KMS-11 (cell line): ENCODE results near the gene ZNF22.

ENCODE experiments used
- H2AFZ ChIP-seq: fragments of 200-600 bp; sonication (generic); 2 replicates; pipeline ENCODE4 v1.6.1; 2016; ENCODE audit warnings: antibody characterized with exemption, mixed run types, low read depth
- H3K27ac ChIP-seq: fragments of 200-600 bp; sonication (generic); 2 replicates; pipeline ENCODE4 v1.6.1; 2016; ENCODE audit warnings: mild to moderate bottlenecking, mixed run types
- H3K27me3 ChIP-seq: fragments of 200-600 bp; sonication (generic); 2 replicates; pipeline ENCODE4 v1.6.1; 2017; ENCODE audit warnings: mild to moderate bottlenecking, low read depth, mixed run types, moderate library complexity; ENCODE audit not compliant: insufficient read depth
- H3K36me3 ChIP-seq: fragments of 200-600 bp; sonication (generic); 2 replicates; pipeline ENCODE4 v1.6.1; 2017; ENCODE audit warnings: mild to moderate bottlenecking, mixed run types; ENCODE audit not compliant: insufficient read depth
- H3K4me1 ChIP-seq: fragments of 200-600 bp; sonication (generic); 2 replicates; pipeline ENCODE4 v1.6.1; 2016; ENCODE audit warnings: mild to moderate bottlenecking, low read depth, mixed run types; ENCODE audit not compliant: poor library complexity, severe bottlenecking
- H3K4me2 ChIP-seq: fragments of 200-600 bp; sonication (generic); 2 replicates; pipeline ENCODE4 v1.7.0; 2016; ENCODE audit warnings: mild to moderate bottlenecking, mixed run types
- H3K4me3 ChIP-seq: fragments of 200-600 bp; sonication (generic); IDR thresholded peaks from 2 replicates; pipeline ENCODE4 v1.6.1; 2017; ENCODE audit warnings: low read depth, low read length, mixed read lengths; ENCODE audit not compliant: insufficient read depth
- H3K79me2 ChIP-seq: fragments of 200-600 bp; sonication (generic); 2 replicates; pipeline ENCODE4 v1.6.1; 2016; ENCODE audit warnings: low read depth, mixed run types; ENCODE audit not compliant: insufficient read depth
- H3K9ac ChIP-seq: fragments of 200-600 bp; sonication (generic); 2 replicates; pipeline ENCODE4 v1.6.1; 2016; ENCODE audit warnings: mild to moderate bottlenecking, mixed run types
- H4K20me1 ChIP-seq: fragments of 200-600 bp; sonication (generic); 2 replicates; pipeline ENCODE4 v1.6.1; 2016; ENCODE audit warnings: mild to moderate bottlenecking, mixed run types; ENCODE audit not compliant: insufficient read depth
- CTCF ChIP-seq: fragments of 200-600 bp; sonication (generic); conservative IDR thresholded peaks from 2 replicates; pipeline ENCODE4 v1.6.1; 2017; ENCODE audit warnings: low read depth, mild to moderate bottlenecking, antibody characterized with exemption, low read length, moderate library complexity, mixed read lengths

Gene ZNF22

GRCh38 chr10:44969854-44970253 lies 30.9 kb upstream of the ZNF22 start:
- Histone ChIP-seq H3K4me2 (peak overlapping the region; percentile 46; the same call in 1 of the 2 replicates), H3K4me1 (peaks cover 100% of the 10 kb centered on the region), H3K4me3 (no peak overlapping the region), H3K79me2 (peaks cover 74% of the 10 kb centered on the region), H3K9ac (no peak overlapping the region), H2AFZ (no peak overlapping the region), H4K20me1 (no peaks in the 10 kb centered on the region), H3K27ac (peak overlapping the region; percentile 89; the same call in 1 of the 2 replicates), H3K36me3 (peaks cover 9% of the 10 kb centered on the region; the same call in 1 of the 2 replicates), H3K27me3 (no peaks in the 10 kb centered on the region)
- no peak for TF ChIP-seq CTCF

- no peak overlapping the region for H3K9ac ChIP-seq
- no peak for TF ChIP-seq CTCF
- H3K27ac ChIP-seq: peak overlapping the region; percentile 33; the same call in 1 of the 2 replicates
- H3K4me1 ChIP-seq: peaks cover 97% of the 10 kb centered on the region
- no peaks in the 10 kb centered on the region for H3K27me3 ChIP-seq
- H3K4me3 ChIP-seq: no peak overlapping the region
- H3K4me2 ChIP-seq: peak overlapping the region; percentile 88; the same call in 1 of the 2 replicates
- no peaks in the 10 kb centered on the region for H4K20me1 ChIP-seq
- peaks cover 66% of the 10 kb centered on the region for H3K79me2 ChIP-seq
- H2AFZ ChIP-seq: no peak overlapping the region
- H3K36me3 ChIP-seq: peaks cover 9% of the 10 kb centered on the region; the same call in 1 of the 2 replicates
These were observed 29.8 kb upstream of the ZNF22 start for GRCh38 chr10:44970812-44971395.

- Histone ChIP-seq H3K4me1 (peaks cover 97% of the 10 kb centered on the region), H3K36me3 (peaks cover 9% of the 10 kb centered on the region; the same call in 1 of the 2 replicates), H3K27ac (peak overlapping the region; percentile 66; the same call in 1 of the 2 replicates), H2AFZ (no peak overlapping the region), H3K79me2 (peaks cover 66% of the 10 kb centered on the region), H3K27me3 (no peaks in the 10 kb centered on the region), H4K20me1 (no peaks in the 10 kb centered on the region), H3K9ac (no peak overlapping the region), H3K4me3 (no peak overlapping the region), H3K4me2 (peak overlapping the region; percentile 88)
- TF ChIP-seq CTCF: no peak
These were observed 29.3 kb upstream of the ZNF22 start for GRCh38 chr10:44971434-44971833.

GRCh38 chr10:44971935-44972757 lies 28.6 kb upstream of the ZNF22 start:
- Histone ChIP-seq H3K4me1 (peaks cover 97% of the 10 kb centered on the region), H3K9ac (no peak overlapping the region; the same call in 1 of the 2 replicates), H3K4me3 (no peak overlapping the region), H3K27me3 (no peaks in the 10 kb centered on the region), H4K20me1 (no peaks in the 10 kb centered on the region), H3K79me2 (peaks cover 66% of the 10 kb centered on the region), H3K36me3 (peaks cover 9% of the 10 kb centered on the region; the same call in 1 of the 2 replicates), H3K4me2 (peak overlapping the region; percentile 88), H3K27ac (peak overlapping the region; percentile 66), H2AFZ (no peak overlapping the region)
- no peak for TF ChIP-seq CTCF
